NB4 (cell line): ENCODE data around the gene HMCN2.

Experiments used
- POLR2A ChIP-seq: IDR thresholded peaks from 2 replicates; pipeline ENCODE4 v1.6.1; 2011; ENCODE audit warnings: mild to moderate bottlenecking; ENCODE audit not compliant: insufficient read length; ENCODE audit errors: extremely low read depth
- TF ChIP-seq, protein P1 (sequence below): IDR thresholded peaks from one replicate; pipeline ENCODE4 v1.5.1; 2012; ENCODE audit warnings: low read depth, low read length

DNA sequence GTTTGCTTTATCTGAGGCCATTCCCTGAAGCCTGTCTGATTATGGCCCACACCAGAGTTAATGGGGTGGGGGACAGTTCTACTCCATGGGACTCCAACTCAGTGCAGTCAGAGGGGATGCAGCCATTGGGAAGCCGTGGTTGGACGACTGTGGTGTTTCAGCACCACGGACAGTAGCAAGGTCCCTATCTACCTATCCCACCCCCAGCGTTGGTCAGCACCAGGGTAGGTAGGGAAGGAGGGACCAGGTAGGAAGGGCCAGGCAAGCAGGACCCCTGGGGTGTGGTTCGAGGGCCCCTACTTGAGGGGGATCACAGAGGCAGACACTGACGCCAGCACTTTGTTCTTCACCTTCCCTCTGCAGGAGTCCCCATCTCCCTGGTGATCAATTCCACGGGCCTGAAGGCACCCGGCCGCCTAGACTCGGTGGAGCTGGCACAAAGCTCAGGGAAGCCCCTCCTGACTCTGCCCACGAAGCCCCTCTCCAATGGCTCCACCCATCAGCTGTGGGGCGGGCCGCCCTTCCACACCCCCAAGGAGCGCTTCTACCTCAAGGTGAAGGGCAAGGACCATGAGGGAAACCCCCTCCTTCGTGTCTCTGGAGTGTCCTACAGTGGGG is 33.2 kb downstream of the HMCN2 start:
- TF ChIP-seq, protein P1, sequence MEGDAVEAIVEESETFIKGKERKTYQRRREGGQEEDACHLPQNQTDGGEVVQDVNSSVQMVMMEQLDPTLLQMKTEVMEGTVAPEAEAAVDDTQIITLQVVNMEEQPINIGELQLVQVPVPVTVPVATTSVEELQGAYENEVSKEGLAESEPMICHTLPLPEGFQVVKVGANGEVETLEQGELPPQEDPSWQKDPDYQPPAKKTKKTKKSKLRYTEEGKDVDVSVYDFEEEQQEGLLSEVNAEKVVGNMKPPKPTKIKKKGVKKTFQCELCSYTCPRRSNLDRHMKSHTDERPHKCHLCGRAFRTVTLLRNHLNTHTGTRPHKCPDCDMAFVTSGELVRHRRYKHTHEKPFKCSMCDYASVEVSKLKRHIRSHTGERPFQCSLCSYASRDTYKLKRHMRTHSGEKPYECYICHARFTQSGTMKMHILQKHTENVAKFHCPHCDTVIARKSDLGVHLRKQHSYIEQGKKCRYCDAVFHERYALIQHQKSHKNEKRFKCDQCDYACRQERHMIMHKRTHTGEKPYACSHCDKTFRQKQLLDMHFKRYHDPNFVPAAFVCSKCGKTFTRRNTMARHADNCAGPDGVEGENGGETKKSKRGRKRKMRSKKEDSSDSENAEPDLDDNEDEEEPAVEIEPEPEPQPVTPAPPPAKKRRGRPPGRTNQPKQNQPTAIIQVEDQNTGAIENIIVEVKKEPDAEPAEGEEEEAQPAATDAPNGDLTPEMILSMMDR = no peak
- no peak for TF ChIP-seq POLR2A
